Left cardiac atrium (tissue), 4 donors: ENCODE measurements around the gene DEPP1. TPM values are rescaled to one million over a fixed set of nuclear protein-coding genes. Genes with fewer than 3 reads are reported as not detected.
A peak's percentile ranks its signal among the peaks of the same experiment; 100 is the strongest.

Experiments
- ATAC-seq, 2 donors: fragments of 200-7000 bp; cut with Tn5 transposase; one replicate each; pipeline ENCODE4 v1.9.1; 2020; ENCODE audit warnings: mild to moderate bottlenecking in 2 of 2, moderate library complexity in 2 of 2
- DNase-seq: peaks from one replicate; pipeline ENCODE4 v3.0.0-alpha.2; 2020
- intact Hi-C, 2 donors: fragments of 100-400 bp; cut with DNase I; formaldehyde crosslinking; loops; one replicate each; pipeline versions ENCODE4 v1.14.1 to v1.15.1; 2022 to 2023
- total RNA-seq, 2 donors: library from RNA; stranded (reverse); fragmentation: NEBNext Ultra II Directional; extraction: Animal tissue kit (Norgen Biotek cat#: 25700); gene quantifications; one replicate each; pipeline ENCODE4 v1.2.1, GENCODE V29; 2021
- donor health status: DM: no; HTN: yes; CAD: no.
- donor health status: DM: no; HTN: yes; CAD: no; lungs with severe emphysema.
- donor health status: DM: yes; HTN: yes; CAD: no.
- donor health status: Dilated cardiomyopathy.

DEPP1 gene
- total RNA-seq, 2 donors from 2014 or later = 36.7 to 49.2 TPM

- ATAC-seq (no peak), DNase-seq (no peak)
- intact Hi-C loops = loop anchor here (5.0 to 10.0 kb wide), 2 partner anchors 39 to 97 kb away; no protein-coding TSS in a partner anchor
Measured at GRCh38 chr10:44971434-44971833, 7.2 kb downstream of the DEPP1 start.

GRCh38 chr10:44970812-44971395 lies 7.7 kb downstream of the DEPP1 start:
- intact Hi-C loops = loop anchor here (5.0 to 10.0 kb wide), 2 partner anchors 39 to 96 kb away; no protein-coding TSS in a partner anchor
- ATAC-seq = no peak
- no peak for DNase-seq

- ATAC-seq (peak; percentile 5 to 16), DNase-seq (no peak)
- intact Hi-C loops = loop anchor here (5.0 to 10.0 kb wide), 2 partner anchors 38 to 95 kb away; no protein-coding TSS in a partner anchor
Measured at GRCh38 chr10:44969854-44970253, 8.8 kb downstream of the DEPP1 start.

- no peak for DNase-seq
- intact Hi-C loops = no loop called here
- ATAC-seq = no peak
Measured at GRCh38 chr10:44968500-44969400, 9.9 kb downstream of the DEPP1 start.

GRCh38 chr10:44968091-44968490 lies 10.5 kb downstream of the DEPP1 start:
- peak; percentile 41 to 42 for ATAC-seq
- intact Hi-C loops = no loop called here
- peak; percentile 62 for DNase-seq

GRCh38 chr10:44967616-44968015 lies 11.0 kb downstream of the DEPP1 start:
- DNase-seq = no peak
- intact Hi-C loops = no loop called here
- ATAC-seq = peak in 1 of 2 donors; percentile 14

GRCh38 chr10:44966816-44967509 lies 11.6 kb downstream of the DEPP1 start:
- no peak for DNase-seq
- no peak for ATAC-seq
- intact Hi-C loops = no loop called here

- intact Hi-C loops = no loop called here
- DNase-seq (no peak), ATAC-seq (no peak)
Measured at GRCh38 chr10:44966129-44966815, 12.3 kb downstream of the DEPP1 start.

GRCh38 chr10:44965651-44966097 lies 12.9 kb downstream of the DEPP1 start:
- ATAC-seq (peak in 1 of 2 donors; percentile 2), DNase-seq (no peak)
- intact Hi-C loops = no loop called here

GRCh38 chr10:44965104-44965503 lies 13.5 kb downstream of the DEPP1 start:
- ATAC-seq = no peak
- intact Hi-C loops = no loop called here
- no peak for DNase-seq

- intact Hi-C loops = no loop called here
- DNase-seq (peak; percentile 73), ATAC-seq (peak; percentile 42 to 52)
Measured at GRCh38 chr10:44963772-44964633, 14.6 kb downstream of the DEPP1 start.

GRCh38 chr10:44962870-44963738 lies 15.5 kb downstream of the DEPP1 start:
- intact Hi-C loops = no loop called here
- ATAC-seq (no peak), DNase-seq (no peak)

GRCh38 chr10:44961931-44962750 lies 16.5 kb downstream of the DEPP1 start:
- DNase-seq = no peak
- no peak for ATAC-seq
- intact Hi-C loops = no loop called here

GRCh38 chr10:44961230-44961571 lies 17.4 kb downstream of the DEPP1 start:
- no peak for ATAC-seq
- no peak for DNase-seq
- intact Hi-C loops = no loop called here

GRCh38 chr10:44960482-44961229 lies 18.0 kb downstream of the DEPP1 start:
- ATAC-seq (no peak), DNase-seq (no peak)
- intact Hi-C loops = no loop called here

- intact Hi-C loops = no loop called here
- no peak for ATAC-seq
- DNase-seq = no peak
Measured at GRCh38 chr10:44960088-44960460, 18.5 kb downstream of the DEPP1 start.
